HG03565 (cell line): ENCODE data around the gene PARD6B.
A peak's percentile ranks its signal among the peaks of the same experiment; 100 is the strongest.
"Not testable (repeated sequence)": the region's sequence is repeated elsewhere in the genome, so short reads cannot be mapped to it uniquely, and the experiment has no call there.

Experiments
- ATAC-seq: cut with Tn5 transposase; IDR thresholded peaks from one replicate; pipeline ENCODE4 v1.9.1; 2021; ENCODE audit warnings: mild to moderate bottlenecking, moderate library complexity; ENCODE audit not compliant: unreplicated experiment

PARD6B gene

GRCh38 chr20:50731055-50731929, at the start of gene PARD6B:
PARD6B (plus strand) TSS chr20:50731580; CDS start chr20:50731787, 207 bp downstream.
- ATAC-seq, result peak; percentile 84

GRCh38 chr20:50682065-50682464, 49.3 kb upstream of the PARD6B start:
- ATAC-seq, result no peak

GRCh38 chr20:50682947-50683530, 48.3 kb upstream of the PARD6B start:
- no peak for ATAC-seq

- ATAC-seq, result no peak
Measured at GRCh38 chr20:50683570-50683969, 47.8 kb upstream of the PARD6B start.

GRCh38 chr20:50686821-50687220, 44.6 kb upstream of the PARD6B start:
- no peak for ATAC-seq

GRCh38 chr20:50688256-50688975, 43.0 kb upstream of the PARD6B start:
- no peak for ATAC-seq

- ATAC-seq, result no peak
Measured at GRCh38 chr20:50689864-50690649, 41.3 kb upstream of the PARD6B start.

GRCh38 chr20:50690650-50691572, 40.5 kb upstream of the PARD6B start, which contains the start of gene RIPOR3:
RIPOR3 (minus strand) TSS chr20:50691542; CDS start chr20:50691128, 414 bp downstream.
- no peak for ATAC-seq

GRCh38 chr20:50691573-50692551, 39.5 kb upstream of the PARD6B start:
- no peak for ATAC-seq

GRCh38 chr20:50692552-50692933, 38.8 kb upstream of the PARD6B start:
- no peak for ATAC-seq

- no peak for ATAC-seq
Measured at GRCh38 chr20:50693001-50693400, 38.4 kb upstream of the PARD6B start.

- ATAC-seq, result no peak
Measured at GRCh38 chr20:50694379-50695134, 36.8 kb upstream of the PARD6B start.

- no peak for ATAC-seq
Measured at GRCh38 chr20:50695135-50695872, 36.1 kb upstream of the PARD6B start.

- ATAC-seq, result not testable (repeated sequence)
Measured at GRCh38 chr20:50698255-50698654, 33.1 kb upstream of the PARD6B start.

GRCh38 chr20:50699688-50700087, 31.7 kb upstream of the PARD6B start:
- no peak for ATAC-seq

GRCh38 chr20:50701041-50701963, 30.1 kb upstream of the PARD6B start:
- no peak for ATAC-seq
